Measurements from ENCODE around the gene ASPSCR1. TPM values are rescaled to one million over a fixed set of nuclear protein-coding genes. Genes with fewer than 3 reads are reported as not detected.

Gene ASPSCR1
- total RNA-seq, 3 donors from 2014 or later, result 15.4 to 31.8 (median 17.9) TPM

DNA sequence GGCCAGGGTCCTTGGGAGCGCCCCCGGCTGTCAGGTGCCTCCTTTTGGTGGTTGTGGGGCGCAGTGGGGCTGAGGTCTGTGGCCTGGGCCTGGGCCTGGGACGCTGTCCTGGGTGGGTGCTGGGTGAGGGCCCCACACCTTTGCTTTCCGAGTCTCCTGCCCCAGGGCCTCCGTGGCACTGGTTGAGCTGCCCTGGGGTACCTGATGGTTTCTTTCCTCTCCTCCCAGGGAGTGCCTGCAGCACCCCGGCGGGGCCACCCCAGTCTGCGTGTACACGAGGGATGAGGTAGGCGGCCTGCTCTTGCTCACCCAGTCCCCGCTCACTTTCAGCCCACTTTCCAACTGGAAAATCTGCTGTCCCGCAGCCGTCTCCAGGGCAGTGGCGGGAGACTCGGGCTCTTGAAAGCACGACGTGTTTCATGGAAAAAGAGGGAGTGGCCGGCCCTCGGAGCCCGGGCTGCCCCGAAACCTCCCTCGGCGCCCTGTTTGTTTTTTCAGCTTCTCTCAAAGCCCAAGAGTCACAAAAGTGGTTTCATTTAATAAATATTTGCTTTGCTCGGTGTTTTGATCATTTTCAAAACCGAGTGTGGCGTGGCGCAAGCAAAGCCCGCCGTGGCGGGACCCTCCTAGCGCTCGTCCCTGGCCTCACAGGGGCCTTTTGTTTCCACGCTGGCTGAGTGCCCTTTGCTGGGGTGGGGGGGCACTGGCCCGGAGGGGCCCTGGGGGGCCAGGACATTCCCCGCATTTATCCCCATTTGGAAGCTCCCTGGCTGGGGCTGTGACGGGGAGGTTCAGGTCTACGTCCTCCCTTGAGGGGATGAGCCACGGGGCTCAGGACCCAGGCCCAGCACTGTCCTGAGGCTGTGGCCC, 17.4 kb downstream of the ASPSCR1 start:
- H3K36me3 ChIP-seq, result no peaks in the 10 kb centered on the region
- no peak overlapping the region for H3K4me3 ChIP-seq
- DNase-seq (ENCODE audit: low spot score in 2 of 2), result no peak
- H3K4me1 ChIP-seq, result peaks cover 0 to 9% of the 10 kb centered on the region in 2 donors
- intact Hi-C loops (cut with DNase I; ENCODE audit: low total_unique reads), result no loop called here
- no peak for TF ChIP-seq CTCF (IDR thresholded peaks at IDR 0.05)
- TF ChIP-seq POLR2AphosphoS5 (IDR thresholded peaks at IDR 0.05), result no peak
- TF ChIP-seq POLR2A (IDR thresholded peaks at IDR 0.05), result no peak
- H3K9me3 ChIP-seq, result no peaks in the 10 kb centered on the region
- H3K27me3 ChIP-seq, result no peaks in the 10 kb centered on the region
- H3K27ac ChIP-seq, result no peak overlapping the region

GRCh38 chr17:81995463-81996231, 18.2 kb downstream of the ASPSCR1 start:
- TF ChIP-seq CTCF (IDR thresholded peaks at IDR 0.05) (no peak), POLR2A (IDR thresholded peaks at IDR 0.05) (no peak), POLR2AphosphoS5 (IDR thresholded peaks at IDR 0.05) (no peak)
- H3K36me3 ChIP-seq, result no peaks in the 10 kb centered on the region
- H3K4me3 ChIP-seq, result no peak overlapping the region
- no peaks in the 10 kb centered on the region for H3K27me3 ChIP-seq
- intact Hi-C loops (cut with DNase I; ENCODE audit: low total_unique reads), result no loop called here
- H3K4me1 ChIP-seq, result peaks cover 0 to 9% of the 10 kb centered on the region in 2 donors
- DNase-seq (ENCODE audit: low spot score in 2 of 2), result no peak
- H3K27ac ChIP-seq, result no peak overlapping the region
- no peaks in the 10 kb centered on the region for H3K9me3 ChIP-seq

DNA sequence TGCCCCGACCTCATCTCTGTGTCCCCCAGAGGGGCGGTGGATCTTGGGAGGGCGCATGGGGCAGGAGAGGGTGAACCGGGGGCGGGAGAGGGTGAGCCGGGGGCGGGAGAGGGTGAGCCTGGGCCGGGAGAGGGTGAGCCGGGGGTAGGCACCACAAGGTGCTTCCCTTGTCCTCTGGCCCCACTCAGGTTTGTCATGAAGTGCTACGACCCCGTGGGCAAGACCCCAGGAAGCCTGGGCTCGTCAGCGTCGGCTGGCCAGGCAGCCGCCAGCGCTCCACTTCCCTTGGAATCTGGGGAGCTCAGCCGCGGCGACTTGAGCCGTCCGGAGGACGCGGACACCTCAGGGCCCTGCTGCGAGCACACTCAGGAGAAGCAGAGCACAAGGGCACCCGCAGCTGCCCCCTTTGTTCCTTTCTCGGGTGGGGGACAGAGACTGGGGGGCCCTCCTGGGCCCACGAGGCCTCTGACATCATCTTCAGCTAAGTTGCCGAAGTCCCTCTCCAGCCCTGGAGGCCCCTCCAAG, 18.9 kb downstream of the ASPSCR1 start:
- Histone ChIP-seq H3K27ac (no peak overlapping the region), H3K27me3 (no peaks in the 10 kb centered on the region), H3K4me1 (peaks cover 0 to 6% of the 10 kb centered on the region in 2 donors), H3K9me3 (no peaks in the 10 kb centered on the region), H3K4me3 (no peak overlapping the region), H3K36me3 (no peaks in the 10 kb centered on the region)
- intact Hi-C loops (cut with DNase I; ENCODE audit: low total_unique reads), result no loop called here
- no peak for TF ChIP-seq POLR2A (IDR thresholded peaks at IDR 0.05)
- TF ChIP-seq CTCF (IDR thresholded peaks at IDR 0.05), result no peak
- TF ChIP-seq POLR2AphosphoS5 (IDR thresholded peaks at IDR 0.05), result no peak
- DNase-seq (ENCODE audit: low spot score in 2 of 2), result no peak

- DNase-seq (ENCODE audit: low spot score in 2 of 2), result no peak
- intact Hi-C loops (cut with DNase I; ENCODE audit: low total_unique reads), result no loop called here
- TF ChIP-seq POLR2AphosphoS5 (IDR thresholded peaks at IDR 0.05) (no peak), POLR2A (IDR thresholded peaks at IDR 0.05) (no peak), CTCF (IDR thresholded peaks at IDR 0.05) (no peak)
- H3K4me3 ChIP-seq, result no peak overlapping the region
- no peaks in the 10 kb centered on the region for H3K36me3 ChIP-seq
- H3K27me3 ChIP-seq, result no peaks in the 10 kb centered on the region
- H3K27ac ChIP-seq, result no peak overlapping the region
- peaks cover 0 to 4% of the 10 kb centered on the region in 2 donors for H3K4me1 ChIP-seq
- no peaks in the 10 kb centered on the region for H3K9me3 ChIP-seq
Measured at GRCh38 chr17:81996757-81997441, 19.5 kb downstream of the ASPSCR1 start.
